Neural crest cell (in vitro differentiated cells): Measurements from ENCODE around the gene ACTL7A. TPM values are rescaled to one million over a fixed set of nuclear protein-coding genes. Genes with fewer than 3 reads are reported as not detected.
"Not testable (repeated sequence)": the region's sequence is repeated elsewhere in the genome, so short reads cannot be mapped to it uniquely, and the experiment has no call there.

Experiments
- DNase-seq: peaks from one replicate; pipeline ENCODE4 v3.0.0; 2021; ENCODE audit warnings: low read depth, mixed read lengths, low spot score
- H3K27ac Mint-ChIP-seq: one replicate; pipeline ENCODE4 v1.8.0; 2021; ENCODE audit warnings: mild to moderate bottlenecking, mixed read lengths; ENCODE audit not compliant: unreplicated experiment
- H3K27me3 Mint-ChIP-seq: 2 replicates; pipeline ENCODE4 v1.8.0; 2021; ENCODE audit warnings: low read depth, mild to moderate bottlenecking, mixed read lengths
- H3K36me3 Mint-ChIP-seq: 2 replicates; pipeline ENCODE4 v1.8.0; 2021; ENCODE audit warnings: low read depth, mild to moderate bottlenecking, mixed read lengths
- H3K4me1 Mint-ChIP-seq: 2 replicates; pipeline ENCODE4 v1.8.0; 2021; ENCODE audit warnings: mixed read lengths
- H3K4me3 Mint-ChIP-seq: one replicate; pipeline ENCODE4 v1.8.0; 2021; ENCODE audit warnings: mild to moderate bottlenecking, mixed read lengths
- H3K9me3 Mint-ChIP-seq: 2 replicates; pipeline ENCODE4 v1.8.0; 2021; ENCODE audit warnings: mixed read lengths
- CTCF ChIP-seq: fragments of 200-600 bp; sonication (generic); conservative IDR thresholded peaks from 2 replicates; pipeline ENCODE4 v1.5.0; 2021; ENCODE audit warnings: antibody characterized with exemption, mild to moderate bottlenecking
- total RNA-seq: library from RNA; stranded (reverse); gene quantifications from 2 replicates; pipeline ENCODE4 v1.2.1, GENCODE V29; 2021

Gene ACTL7A
- total RNA-seq, 1 donor from 2014 or later, result not detected

GRCh38 chr9:108885643-108886348 is 23.7 kb downstream of the ACTL7A start:
- peaks cover 24% of the 10 kb centered on the region for H3K36me3 Mint-ChIP-seq
- no peak for DNase-seq
- H3K9me3 Mint-ChIP-seq, result peaks cover 3% of the 10 kb centered on the region
- TF ChIP-seq CTCF, result no peak
- no peak overlapping the region for H3K4me3 Mint-ChIP-seq
- H3K4me1 Mint-ChIP-seq, result no peaks in the 10 kb centered on the region
- H3K27me3 Mint-ChIP-seq, result no peaks in the 10 kb centered on the region
- no peak overlapping the region for H3K27ac Mint-ChIP-seq

- not testable (repeated sequence) for H3K27me3 Mint-ChIP-seq, H3K4me1 Mint-ChIP-seq, H3K9me3 Mint-ChIP-seq, H3K27ac Mint-ChIP-seq, H3K4me3 Mint-ChIP-seq, DNase-seq
- H3K36me3 Mint-ChIP-seq, result peaks cover 27% of the 10 kb centered on the region
Measured at GRCh38 chr9:108886594-108887271, 24.7 kb downstream of the ACTL7A start.

GRCh38 chr9:108889649-108890067 is 27.6 kb downstream of the ACTL7A start:
- Mint-ChIP-seq H3K27me3 (no peaks in the 10 kb centered on the region), H3K4me3 (no peak overlapping the region), H3K27ac (no peak overlapping the region), H3K36me3 (peaks cover 28% of the 10 kb centered on the region), H3K4me1 (no peaks in the 10 kb centered on the region), H3K9me3 (peaks cover 3% of the 10 kb centered on the region)
- TF ChIP-seq CTCF, result no peak
- no peak for DNase-seq

DNA sequence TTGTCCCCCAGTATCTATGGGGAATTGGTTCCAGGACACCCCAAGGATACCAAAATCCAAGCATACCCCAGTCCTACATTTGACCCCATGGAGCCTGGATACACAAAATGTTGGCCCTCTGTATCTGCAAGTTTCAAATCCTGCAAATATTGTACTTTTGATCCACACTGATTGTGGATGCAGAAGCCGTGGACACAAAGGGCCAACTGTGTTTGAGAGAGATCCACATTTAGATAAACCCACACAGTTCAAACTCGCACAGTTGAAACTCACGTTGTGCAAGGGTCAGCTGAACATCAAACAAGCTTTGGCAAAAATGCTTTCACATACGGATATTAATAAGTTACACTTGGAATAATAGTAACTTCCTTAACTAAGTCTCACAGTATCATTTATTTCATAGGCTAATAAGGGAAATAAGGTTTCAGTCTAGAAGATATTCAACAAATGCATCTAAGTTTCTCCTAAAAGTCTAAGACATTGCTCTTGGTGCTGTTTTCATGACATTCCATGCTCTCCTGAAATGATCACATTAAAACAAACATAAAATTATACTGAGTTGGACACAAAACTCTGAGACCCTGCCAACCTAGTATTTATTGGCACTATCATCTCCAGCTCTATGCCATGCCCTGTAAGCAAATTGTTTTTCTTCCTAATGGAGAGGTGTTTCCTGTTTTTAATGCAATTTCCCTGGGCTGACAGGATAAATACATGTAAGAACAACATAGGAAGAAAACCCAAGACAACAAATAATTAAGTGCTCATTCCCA is 32.3 kb downstream of the ACTL7A start:
- H3K27ac Mint-ChIP-seq, result no peak overlapping the region
- no peaks in the 10 kb centered on the region for H3K4me1 Mint-ChIP-seq
- H3K9me3 Mint-ChIP-seq, result no peaks in the 10 kb centered on the region
- no peak for DNase-seq
- TF ChIP-seq CTCF, result no peak
- H3K36me3 Mint-ChIP-seq, result peaks cover 16% of the 10 kb centered on the region
- no peak overlapping the region for H3K4me3 Mint-ChIP-seq
- H3K27me3 Mint-ChIP-seq, result no peaks in the 10 kb centered on the region

DNA sequence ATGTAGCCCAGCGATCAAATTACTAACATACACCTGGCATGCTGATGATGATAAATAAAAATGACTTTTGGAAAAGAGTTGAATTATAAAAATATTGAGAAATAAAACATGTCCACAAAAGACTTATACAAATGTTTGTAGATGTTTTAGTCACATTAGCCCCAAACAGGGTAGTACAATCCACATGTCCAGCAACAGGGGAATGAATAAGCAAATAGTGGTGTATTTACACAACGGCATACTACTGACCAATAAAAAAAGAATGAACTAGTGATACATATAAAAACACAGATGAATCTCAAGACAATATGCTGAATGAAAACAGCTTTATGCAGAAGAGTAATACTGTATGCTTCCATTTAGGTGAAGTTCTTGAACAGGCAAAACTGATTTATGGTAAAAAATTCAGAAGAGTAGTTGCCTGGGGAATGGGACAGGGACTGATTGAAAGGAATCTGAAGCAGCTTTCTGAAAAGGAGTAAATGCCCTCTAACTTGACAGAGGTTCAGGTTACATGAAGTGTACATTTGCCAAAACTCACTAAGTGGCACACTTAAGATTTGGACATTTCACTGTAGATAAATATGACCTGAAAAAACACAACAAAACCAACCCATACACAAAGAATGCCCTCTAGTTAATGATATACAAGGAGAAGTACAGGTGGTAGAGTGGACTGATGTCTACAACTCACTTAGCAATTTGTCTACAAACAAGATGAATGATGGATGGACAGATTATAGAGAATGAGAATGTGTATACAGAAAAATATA is 35.4 kb downstream of the ACTL7A start:
- no peak overlapping the region for H3K4me3 Mint-ChIP-seq
- no peak for DNase-seq
- no peaks in the 10 kb centered on the region for H3K27me3 Mint-ChIP-seq
- no peaks in the 10 kb centered on the region for H3K4me1 Mint-ChIP-seq
- no peak overlapping the region for H3K27ac Mint-ChIP-seq
- H3K36me3 Mint-ChIP-seq, result peaks cover 16% of the 10 kb centered on the region
- H3K9me3 Mint-ChIP-seq, result no peaks in the 10 kb centered on the region
- TF ChIP-seq CTCF, result no peak

DNA sequence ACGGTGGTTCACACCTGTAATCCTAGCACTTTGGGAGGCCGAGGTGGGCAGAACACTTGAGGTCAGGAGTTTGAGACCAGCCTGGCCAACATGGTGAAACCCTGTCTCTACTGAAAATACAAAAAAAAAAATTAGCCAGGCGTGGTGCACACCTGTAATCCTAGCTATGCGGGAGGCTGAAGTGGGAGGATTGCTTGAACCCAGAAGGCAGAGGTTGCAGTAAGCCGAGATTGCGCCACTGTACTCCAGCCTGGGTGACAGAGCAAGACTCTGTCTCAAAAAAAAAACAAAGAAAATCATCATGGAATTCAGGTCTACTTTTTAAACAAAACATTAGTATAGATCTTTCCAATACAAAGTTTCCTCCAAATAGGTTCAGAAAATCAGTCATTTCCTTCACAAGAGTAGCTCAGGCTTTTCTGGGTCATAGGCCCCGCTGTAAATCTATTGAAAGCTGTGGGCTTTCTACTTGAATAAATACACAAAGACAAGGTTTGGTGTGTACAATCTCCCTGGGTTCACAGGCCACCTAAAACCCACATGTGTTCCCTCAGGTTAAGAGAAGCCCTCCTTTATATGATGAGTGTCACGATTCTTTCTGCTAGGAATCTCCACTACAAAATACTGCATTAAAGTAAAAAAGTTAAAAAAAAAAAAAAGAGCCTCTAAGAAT is 37.1 kb downstream of the ACTL7A start:
- DNase-seq, H3K4me3 Mint-ChIP-seq, H3K9me3 Mint-ChIP-seq, H3K27me3 Mint-ChIP-seq, H3K27ac Mint-ChIP-seq, H3K4me1 Mint-ChIP-seq: not testable (repeated sequence)
- H3K36me3 Mint-ChIP-seq, result peaks cover 21% of the 10 kb centered on the region
